ENCODE measurements around the gene BBS7. TPM values are rescaled to one million over a fixed set of nuclear protein-coding genes. Genes with fewer than 3 reads are reported as not detected.

The BBS7 gene
- total and polyA plus RNA-seq, 10 of the 15 experiments (the other 5 are each of a cell fraction or from before 2014, with no cell fraction given), result 5.2 to 15.2 (median 9.0) TPM

GRCh38 chr4:121789455-121789854 lies 80.8 kb downstream of the BBS7 start:
- no peaks in the 10 kb centered on the region; the same call in 2 of the 3 replicates for H3K9me3 ChIP-seq (replicated peaks; ENCODE audit: control insufficient read depth, insufficient read depth, low read length)
- FAIRE-seq (no peak), DNase-seq (ENCODE audit: low read depth, low spot score) (no peak), ATAC-seq (peak; percentile 14; the same call in 2 of the 3 replicates)
- H4K20me1 ChIP-seq (ENCODE audit: control insufficient read depth, insufficient read depth), result no peaks in the 10 kb centered on the region
- no peak overlapping the region for H3K27ac ChIP-seq (ENCODE audit: control insufficient read depth, insufficient read depth)
- in situ Hi-C loops (cut with MboI), result no loop called here
- RAD21 ChIA-PET (ENCODE audit: unreplicated experiment), result interaction anchor here (1.0 kb wide), 1 partner anchor 12 kb away, joined by 3 read pairs; no protein-coding TSS in a partner anchor
- WGBS (ENCODE audit: insufficient coverage, insufficient replicate concordance, low lambda C conversion rate, missing lambda C conversion rate), result 75% methylated on average over 1 of the region's 1 CpG
- H3K79me2 ChIP-seq (ENCODE audit: control insufficient read depth, insufficient read depth, low read length), result no peaks in the 10 kb centered on the region
- BruUV-seq (replicated peaks), result no TSS peak
- SMC1A ChIA-PET (ENCODE audit: uncharacterized antibody, unreplicated experiment), result interaction anchor here (1.0 to 2.2 kb wide), 3 partner anchors 10 to 21 kb away, joined by 3 to 11 read pairs (median 3); no protein-coding TSS in a partner anchor
- H3K4me2 ChIP-seq (ENCODE audit: control insufficient read depth, insufficient read depth), result no peak overlapping the region; the same call in 1 of the 2 replicates
- no peaks in the 10 kb centered on the region for H3K27me3 ChIP-seq (replicated peaks in 1 of 2; ENCODE audit: control insufficient read depth in 2 of 2, insufficient read depth in 2 of 2, low read length in 1 of 2)
- H3K4me1 ChIP-seq (ENCODE audit: control insufficient read depth, insufficient read depth, low read length), result peaks cover 18% of the 10 kb centered on the region
- H3K9ac ChIP-seq (ENCODE audit: control insufficient read depth, insufficient read depth, low read length), result no peak overlapping the region
- POLR2A ChIA-PET, result interaction anchor here (0.9 to 1.6 kb wide), 4 partner anchors 12 to 16 kb away, joined by 3 to 5 read pairs (median 4); partner anchors contain the start of gene EXOSC9
- no peak overlapping the region for H2AFZ ChIP-seq (ENCODE audit: control insufficient read depth, low read depth, low read length)
- intact Hi-C loops (cut with micrococcal nuclease; ENCODE audit: unreplicated experiment), result no loop called here
- TF ChIP-seq CHD1 (IDR thresholded peaks at IDR 0.05; ENCODE audit: low read depth, low read length), result no peak
- TF ChIP-seq CREB1 (IDR thresholded peaks at IDR 0.05; ENCODE audit: low read depth), result no peak
- TF ChIP-seq MEF2B (IDR thresholded peaks at IDR 0.05; ENCODE audit: partially characterized antibody, poor library complexity, severe bottlenecking), result no peak
- TF ChIP-seq CBFB (IDR thresholded peaks at IDR 0.05; ENCODE audit: low read depth), result no peak
- H3K36me3 ChIP-seq (ENCODE audit: control insufficient read depth in 2 of 2, insufficient read depth in 2 of 2, low read length in 1 of 2), result no peaks in the 10 kb centered on the region
- H3K4me3 ChIP-seq, result no peak overlapping the region
- CTCF ChIA-PET, result interaction anchor here (1.9 kb wide), 1 partner anchor 11 kb away, joined by 7 read pairs; no protein-coding TSS in a partner anchor

- peak overlapping the region; percentile 56 for H2AFZ ChIP-seq (ENCODE audit: control insufficient read depth, low read depth, low read length)
- H3K9ac ChIP-seq (ENCODE audit: control insufficient read depth, insufficient read depth, low read length), result no peak overlapping the region
- DNase-seq (ENCODE audit: low read depth, low spot score) (peak; percentile 30), FAIRE-seq (no peak), ATAC-seq (peak; percentile 89)
- no peaks in the 10 kb centered on the region for H3K79me2 ChIP-seq (ENCODE audit: control insufficient read depth, insufficient read depth, low read length)
- ChIA-PET POLR2A (interaction anchor here (0.6 to 1.6 kb wide), 5 partner anchors 12 to 65 kb away, joined by 3 to 5 read pairs (median 4); no protein-coding TSS in a partner anchor), SMC1A (ENCODE audit: uncharacterized antibody, unreplicated experiment) (interaction anchor here (2.2 kb wide), 1 partner anchor 11 kb away, joined by 11 read pairs; no protein-coding TSS in a partner anchor), CTCF (interaction anchor here (1.9 kb wide), 1 partner anchor 11 kb away, joined by 7 read pairs; no protein-coding TSS in a partner anchor), RAD21 (ENCODE audit: unreplicated experiment) (interaction anchor here (1.0 kb wide), 1 partner anchor 11 kb away, joined by 3 read pairs; no protein-coding TSS in a partner anchor)
- no peaks in the 10 kb centered on the region for H3K36me3 ChIP-seq (ENCODE audit: control insufficient read depth in 2 of 2, insufficient read depth in 2 of 2, low read length in 1 of 2)
- WGBS (ENCODE audit: insufficient coverage, insufficient replicate concordance, low lambda C conversion rate, missing lambda C conversion rate), result 4% methylated on average over 2 of the region's 2 CpGs
- H3K9me3 ChIP-seq (replicated peaks; ENCODE audit: control insufficient read depth, insufficient read depth, low read length), result no peaks in the 10 kb centered on the region; the same call in 2 of the 3 replicates
- intact Hi-C loops (cut with micrococcal nuclease; ENCODE audit: unreplicated experiment) (no loop called here), in situ Hi-C loops (cut with MboI) (no loop called here)
- H3K27me3 ChIP-seq (replicated peaks in 1 of 2; ENCODE audit: control insufficient read depth in 2 of 2, insufficient read depth in 2 of 2, low read length in 1 of 2), result no peaks in the 10 kb centered on the region
- no peak overlapping the region for H3K27ac ChIP-seq (ENCODE audit: control insufficient read depth, insufficient read depth)
- H3K4me3 ChIP-seq, result no peak overlapping the region
- H3K4me1 ChIP-seq (ENCODE audit: control insufficient read depth, insufficient read depth, low read length), result peaks cover 18% of the 10 kb centered on the region
- H3K4me2 ChIP-seq (ENCODE audit: control insufficient read depth, insufficient read depth), result peak overlapping the region; percentile 34; the same call in 1 of the 2 replicates
- no peaks in the 10 kb centered on the region for H4K20me1 ChIP-seq (ENCODE audit: control insufficient read depth, insufficient read depth)
- no TSS peak for BruUV-seq (replicated peaks)
- TF ChIP-seq YY1 (IDR thresholded peaks at IDR 0.05; ENCODE audit: low read depth, low read length), result peak; percentile 44; the same call in 1 of the 2 replicates
- no peak for TF ChIP-seq USF2 (IDR thresholded peaks at IDR 0.05; ENCODE audit: borderline replicate concordance, low read depth, low read length)
- TF ChIP-seq ZBED1 (IDR thresholded peaks at IDR 0.05; ENCODE audit: borderline replicate concordance), result peak; percentile 47; the same call in 1 of the 2 replicates
- no peak for TF ChIP-seq CHD2 (IDR thresholded peaks at IDR 0.05; ENCODE audit: borderline replicate concordance, low read depth, low read length)
- TF ChIP-seq EP300 (IDR thresholded peaks at IDR 0.05; ENCODE audit: borderline replicate concordance in 1 of 2, control insufficient read depth in 1 of 2, low read depth in 2 of 2, low read length in 2 of 2), result no peak
- 0 out of 2 replicates have a peak, but pooled peaks have one; percentile 18 for TF ChIP-seq BCL11A (IDR thresholded peaks at IDR 0.05; ENCODE audit: low read depth, low read length)
- TF ChIP-seq ZBTB33 (IDR thresholded peaks at IDR 0.05), result no peak
- no peak for TF ChIP-seq HSF1 (IDR thresholded peaks at IDR 0.05; ENCODE audit: low read depth, low read length)
Observed at GRCh38 chr4:121788896-121789295, 81.4 kb downstream of the BBS7 start.
